DLD1 (cell line): Measurements from ENCODE around the gene GRIN1.
"Not testable (repeated sequence)": the region's sequence is repeated elsewhere in the genome, so short reads cannot be mapped to it uniquely, and the experiment has no call there.

ENCODE experiments used
- in situ Hi-C: cut with HindIII; loops from 2 replicates; pipeline ENCODE4 v1.10.0; 2017; ENCODE audit warnings: low sequenced_read_pairs

GRIN1 gene

GRCh38 chr9:137110911-137111787, 27.8 kb upstream of the GRIN1 start:
- in situ Hi-C loops: no loop called here

GRCh38 chr9:137111788-137112563, 27.0 kb upstream of the GRIN1 start:
- in situ Hi-C loops: no loop called here

GRCh38 chr9:137112564-137113384, 26.2 kb upstream of the GRIN1 start:
- in situ Hi-C loops: no loop called here

GRCh38 chr9:137113385-137114159, 25.4 kb upstream of the GRIN1 start:
- in situ Hi-C loops: no loop called here

- in situ Hi-C loops: no loop called here
Measured at GRCh38 chr9:137114220-137114612, 24.7 kb upstream of the GRIN1 start.

GRCh38 chr9:137114613-137115393, 24.2 kb upstream of the GRIN1 start, which contains the start of gene DPP7:
Gene DPP7 (minus strand): TSS chr9:137114733. CDS start chr9:137114713, 20 bp downstream.
- in situ Hi-C loops: no loop called here

- in situ Hi-C loops: no loop called here
Measured at GRCh38 chr9:137115394-137116026, 23.4 kb upstream of the GRIN1 start.

- in situ Hi-C loops: no loop called here
Measured at GRCh38 chr9:137116027-137116507, 22.9 kb upstream of the GRIN1 start.

- in situ Hi-C loops: no loop called here
Measured at GRCh38 chr9:137116728-137117127, 22.2 kb upstream of the GRIN1 start.

- in situ Hi-C loops: no loop called here
Measured at GRCh38 chr9:137117269-137117731, 21.7 kb upstream of the GRIN1 start.

GRCh38 chr9:137118092-137118603, 20.8 kb upstream of the GRIN1 start:
- in situ Hi-C loops: not testable (repeated sequence)

GRCh38 chr9:137121927-137122795, 16.8 kb upstream of the GRIN1 start:
- in situ Hi-C loops: not testable (repeated sequence)

- in situ Hi-C loops: not testable (repeated sequence)
Measured at GRCh38 chr9:137122796-137123467, 16.0 kb upstream of the GRIN1 start.

- in situ Hi-C loops: no loop called here
Measured at GRCh38 chr9:137123468-137123837, 15.5 kb upstream of the GRIN1 start.

GRCh38 chr9:137123952-137124462, 14.9 kb upstream of the GRIN1 start:
- in situ Hi-C loops: not testable (repeated sequence)

- in situ Hi-C loops: no loop called here
Measured at GRCh38 chr9:137126786-137127185, 12.2 kb upstream of the GRIN1 start.
